ENCODE results near the gene KRTAP10-4. TPM values are rescaled to one million over a fixed set of nuclear protein-coding genes. Genes with fewer than 3 reads are reported as not detected.

Gene KRTAP10-4
- total RNA-seq, 4 donors from 2014 or later: not detected

GRCh38 chr21:44529503-44530125, 43.9 kb upstream of the KRTAP10-4 start:
- H3K9me3 ChIP-seq: no peaks in the 10 kb centered on the region
- H3K27ac ChIP-seq: no peak overlapping the region
- H3K36me3 ChIP-seq: no peaks in the 10 kb centered on the region
- no peak for ATAC-seq
- 60% methylated on average over 1 of the region's 23 CpGs; no CpG with 5 or more reads in 1 of the 2 donors for WGBS, 2 donors (ENCODE audit: low coverage in 1 of 2)
- TF ChIP-seq POLR2A (IDR thresholded peaks at IDR 0.05) (no peak), POLR2AphosphoS5 (IDR thresholded peaks at IDR 0.05) (no peak), EP300 (IDR thresholded peaks at IDR 0.05) (no peak), CTCF (IDR thresholded peaks at IDR 0.05) (no peak)
- no peaks in the 10 kb centered on the region for H3K4me1 ChIP-seq
- H3K27me3 ChIP-seq: peaks cover 58% of the 10 kb centered on the region
- H3K4me3 ChIP-seq: no peak overlapping the region

GRCh38 chr21:44530221-44530902, 43.2 kb upstream of the KRTAP10-4 start:
- Histone ChIP-seq H3K4me3 (no peak overlapping the region), H3K36me3 (no peaks in the 10 kb centered on the region), H3K9me3 (no peaks in the 10 kb centered on the region), H3K27ac (no peak overlapping the region), H3K27me3 (peaks cover 58% of the 10 kb centered on the region), H3K4me1 (no peaks in the 10 kb centered on the region)
- 80 to 100% methylated on average over 2 to 6 of the region's 7 CpGs for WGBS, 2 donors (ENCODE audit: low coverage in 1 of 2)
- TF ChIP-seq POLR2A (IDR thresholded peaks at IDR 0.05): no peak
- no peak for TF ChIP-seq POLR2AphosphoS5 (IDR thresholded peaks at IDR 0.05)
- TF ChIP-seq CTCF (IDR thresholded peaks at IDR 0.05): no peak
- TF ChIP-seq EP300 (IDR thresholded peaks at IDR 0.05): no peak
- ATAC-seq: no peak

GRCh38 chr21:44530903-44531605, 42.5 kb upstream of the KRTAP10-4 start:
- WGBS, 2 donors (ENCODE audit: low coverage in 1 of 2): 89 to 93% methylated on average over 3 to 8 of the region's 23 CpGs
- TF ChIP-seq POLR2A (IDR thresholded peaks at IDR 0.05): no peak
- no peak for TF ChIP-seq CTCF (IDR thresholded peaks at IDR 0.05)
- TF ChIP-seq POLR2AphosphoS5 (IDR thresholded peaks at IDR 0.05): no peak

GRCh38 chr21:44531606-44532564, 41.6 kb upstream of the KRTAP10-4 start:
- Histone ChIP-seq H3K27me3 (peaks cover 58% of the 10 kb centered on the region), H3K4me1 (no peaks in the 10 kb centered on the region), H3K4me3 (no peak overlapping the region), H3K9me3 (no peaks in the 10 kb centered on the region), H3K27ac (no peak overlapping the region), H3K36me3 (no peaks in the 10 kb centered on the region)
- ATAC-seq: no peak
- WGBS, 2 donors (ENCODE audit: low coverage in 1 of 2): 60 to 95% methylated on average over 3 to 8 of the region's 30 CpGs
- TF ChIP-seq POLR2AphosphoS5 (IDR thresholded peaks at IDR 0.05): no peak
- TF ChIP-seq EP300 (IDR thresholded peaks at IDR 0.05): no peak
- no peak for TF ChIP-seq POLR2A (IDR thresholded peaks at IDR 0.05)
- no peak for TF ChIP-seq CTCF (IDR thresholded peaks at IDR 0.05)

More at GRCh38 chr21:44530903-44531605, 42.5 kb upstream of the KRTAP10-4 start:
- H3K36me3 ChIP-seq: no peaks in the 10 kb centered on the region
- H3K27me3 ChIP-seq: peaks cover 58% of the 10 kb centered on the region
- H3K9me3 ChIP-seq: no peaks in the 10 kb centered on the region
- no peak for ATAC-seq
- H3K4me1 ChIP-seq: no peaks in the 10 kb centered on the region
- H3K4me3 ChIP-seq: no peak overlapping the region
- no peak overlapping the region for H3K27ac ChIP-seq
